Cardiac fibroblast (primary cell): ENCODE data around the gene PXN.
"Not testable (repeated sequence)": the region's sequence is repeated elsewhere in the genome, so short reads cannot be mapped to it uniquely, and the experiment has no call there.

ENCODE experiments used
- DNase-seq, 2 donors: peaks; one replicate each; pipeline versions ENCODE4 v3.0.0 to v3.0.0-alpha.2; 2010; ENCODE audit warnings: low read depth in 2 of 2
- H3K4me3 ChIP-seq, 2 donors: replicated peaks in 1 of 2; 1 replicate in 1 of 2; 2 replicates in 1 of 2; pipeline ENCODE4 v1.5.1; 2011; ENCODE audit warnings: low read depth in 2 of 2, low read length in 2 of 2, mild to moderate bottlenecking in 2 of 2, moderate library complexity in 1 of 2
- CTCF ChIP-seq: IDR thresholded peaks from one replicate; pipeline ENCODE4 v1.5.1; 2011; ENCODE audit warnings: low read depth, mild to moderate bottlenecking, low read length, inconsistent platforms

The PXN gene

GRCh38 chr12:120261951-120262851 lies 3.3 kb downstream of the PXN start:
- no peak for DNase-seq
- TF ChIP-seq CTCF, result no peak
- H3K4me3 ChIP-seq, result peak overlapping the region; percentile 92 to 93

GRCh38 chr12:120260607-120261006 lies 4.9 kb downstream of the PXN start:
- no peak for DNase-seq
- H3K4me3 ChIP-seq, result no peak overlapping the region
- no peak for TF ChIP-seq CTCF

GRCh38 chr12:120259418-120260202 lies 5.9 kb downstream of the PXN start:
- no peak overlapping the region for H3K4me3 ChIP-seq
- no peak for TF ChIP-seq CTCF
- peak; percentile 64 to 67 for DNase-seq

- no peak for DNase-seq
- H3K4me3 ChIP-seq, result no peak overlapping the region
- TF ChIP-seq CTCF, result no peak
Observed at GRCh38 chr12:120258323-120258896, 7.1 kb downstream of the PXN start.

- DNase-seq, result peak; percentile 97 to 98
- TF ChIP-seq CTCF, result peak; percentile 25
- H3K4me3 ChIP-seq, result peak overlapping the region in 1 of 2 donors; percentile 14
Observed at GRCh38 chr12:120257041-120257821, 8.3 kb downstream of the PXN start.

- DNase-seq, result peak in 1 of 2 donors; percentile 59
- TF ChIP-seq CTCF, result peak; percentile 22
- no peak overlapping the region for H3K4me3 ChIP-seq
Observed at GRCh38 chr12:120254809-120255208, 10.7 kb downstream of the PXN start.

- not testable (repeated sequence) for H3K4me3 ChIP-seq, DNase-seq
Observed at GRCh38 chr12:120253313-120253712, 12.2 kb downstream of the PXN start.
